NCI-H1436 (cell line): Measurements from ENCODE around the gene TLR1.
"Not testable (repeated sequence)": the region's sequence is repeated elsewhere in the genome, so short reads cannot be mapped to it uniquely, and the experiment has no call there.

ENCODE experiments used
- DNase-seq: peaks from one replicate; lab custom pipeline; 2025; lab: John Stamatoyannopoulos, UW

The TLR1 gene

DNA sequence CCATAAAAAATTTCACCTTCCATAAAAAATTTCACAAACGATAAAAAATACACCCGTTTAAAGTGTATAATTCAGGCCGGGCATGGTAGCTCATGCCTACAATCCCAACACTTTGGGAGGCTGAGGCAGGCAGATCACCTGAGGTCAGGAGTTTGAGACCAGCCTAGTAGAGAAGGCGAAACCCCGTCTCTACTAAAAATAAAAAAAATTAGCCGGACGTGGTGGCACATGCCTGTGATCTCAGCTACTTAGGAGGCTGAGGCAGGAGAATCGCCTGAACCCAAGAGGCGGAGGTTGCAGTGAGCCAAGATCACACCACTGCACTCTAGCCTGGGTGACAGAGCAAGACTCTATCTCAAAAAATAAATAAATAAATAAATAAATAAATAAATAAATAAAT, 1.7 kb upstream of the TLR1 start:
- DNase-seq, result not testable (repeated sequence)

DNA sequence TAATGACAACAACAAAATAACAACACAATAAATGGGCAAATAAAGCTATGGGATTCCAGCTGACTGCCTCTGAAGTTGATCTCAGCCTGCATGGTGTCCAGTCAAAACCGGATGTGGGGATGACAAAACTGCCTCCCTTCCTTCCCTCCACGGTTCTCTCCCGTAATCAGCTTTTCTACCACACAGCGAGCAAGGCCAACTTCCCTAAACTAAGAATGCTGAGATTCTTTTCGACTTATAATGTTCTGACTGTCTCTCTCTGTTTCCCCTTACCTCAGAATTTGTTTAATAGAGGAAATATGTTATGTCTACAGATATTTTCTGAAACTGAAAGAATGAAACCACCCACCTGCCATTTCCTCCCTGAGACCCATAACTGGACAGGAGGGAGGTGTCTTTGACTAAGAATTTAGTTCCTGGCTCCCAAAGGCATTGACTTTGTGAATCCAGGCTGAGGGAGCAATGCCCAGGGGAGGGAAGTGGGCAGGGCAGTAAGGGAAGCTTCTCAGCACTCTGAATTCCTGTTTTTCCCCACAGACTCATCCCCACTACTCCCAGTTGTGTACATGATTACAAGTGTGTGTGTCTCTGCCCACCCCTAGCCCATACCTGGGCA, 1.0 kb upstream of the TLR1 start:
- DNase-seq, result no peak

DNA sequence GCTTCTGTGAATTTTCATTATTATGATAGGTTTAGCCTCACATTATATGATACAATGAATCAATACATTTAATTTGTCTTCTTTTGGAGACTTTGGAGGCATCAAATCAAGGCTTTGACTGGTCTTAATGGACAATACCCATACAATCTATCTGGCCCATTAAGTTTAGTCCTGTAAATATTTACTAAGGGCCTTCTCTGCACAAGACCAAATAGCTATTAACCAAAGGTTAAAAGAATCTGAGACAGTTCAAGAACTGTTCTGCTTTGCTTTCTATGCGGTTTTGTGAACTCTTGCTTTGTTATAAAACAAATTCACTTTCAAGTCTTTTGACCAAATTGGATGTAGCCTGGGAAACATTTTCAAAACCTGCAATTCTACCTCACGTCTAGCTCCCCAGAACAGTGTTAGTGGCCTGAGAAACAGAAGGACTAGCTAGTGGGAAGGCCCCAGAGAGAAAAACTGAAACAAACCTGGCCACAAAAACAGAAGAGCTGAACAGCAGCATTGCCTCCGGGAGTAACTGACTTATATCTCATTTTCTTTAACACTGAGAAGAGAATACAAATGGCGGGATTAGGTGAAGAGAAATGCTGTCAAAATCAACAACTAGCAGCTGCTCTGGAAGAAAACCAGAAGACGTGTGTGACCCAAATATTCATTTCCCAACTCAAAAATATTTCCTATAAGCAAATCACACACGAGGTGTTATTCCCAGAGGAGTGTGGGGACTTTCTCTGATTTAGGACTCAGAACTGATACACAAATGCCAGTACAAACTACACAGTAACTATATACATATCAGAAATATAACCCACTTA, 548 bp downstream of the TLR1 start:
- no peak for DNase-seq

DNA sequence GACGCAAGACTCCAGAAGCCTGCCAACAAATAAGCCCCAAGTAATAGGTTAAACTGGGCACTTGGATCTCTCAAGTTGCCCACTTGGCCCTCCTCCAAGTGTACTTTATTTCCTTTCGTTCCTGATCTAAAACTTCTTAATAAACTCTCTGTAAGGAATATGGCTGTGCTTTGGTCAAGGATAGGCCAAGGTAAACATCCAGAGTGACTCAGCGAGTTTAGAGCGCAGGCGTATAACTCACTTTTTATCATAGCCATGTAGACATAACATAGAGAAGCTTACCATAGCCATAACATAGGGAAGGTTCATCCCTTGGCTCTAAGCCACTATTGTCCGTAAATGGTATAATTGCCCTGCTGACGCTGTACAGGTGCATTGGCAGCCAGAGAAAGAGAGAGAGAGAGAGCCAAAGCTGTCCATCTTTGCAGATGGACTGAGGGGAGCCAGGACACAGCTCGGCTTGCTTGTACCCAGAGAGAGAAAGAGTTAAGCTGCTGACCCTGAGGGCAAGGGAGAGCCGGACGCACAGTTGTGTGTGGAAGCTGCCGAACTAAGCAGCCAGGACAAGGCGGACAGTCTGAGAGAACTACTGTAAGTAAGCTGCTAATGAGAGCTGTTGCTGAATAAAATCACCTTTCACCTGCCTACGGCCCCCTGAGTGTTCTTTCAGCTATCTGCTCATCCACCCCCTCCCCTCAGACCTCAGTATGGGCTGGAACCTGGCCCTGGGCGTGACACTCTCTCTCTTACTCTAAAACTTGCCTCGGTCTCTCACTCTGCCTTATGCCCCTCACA, 1.8 kb downstream of the TLR1 start:
- no peak for DNase-seq

DNA sequence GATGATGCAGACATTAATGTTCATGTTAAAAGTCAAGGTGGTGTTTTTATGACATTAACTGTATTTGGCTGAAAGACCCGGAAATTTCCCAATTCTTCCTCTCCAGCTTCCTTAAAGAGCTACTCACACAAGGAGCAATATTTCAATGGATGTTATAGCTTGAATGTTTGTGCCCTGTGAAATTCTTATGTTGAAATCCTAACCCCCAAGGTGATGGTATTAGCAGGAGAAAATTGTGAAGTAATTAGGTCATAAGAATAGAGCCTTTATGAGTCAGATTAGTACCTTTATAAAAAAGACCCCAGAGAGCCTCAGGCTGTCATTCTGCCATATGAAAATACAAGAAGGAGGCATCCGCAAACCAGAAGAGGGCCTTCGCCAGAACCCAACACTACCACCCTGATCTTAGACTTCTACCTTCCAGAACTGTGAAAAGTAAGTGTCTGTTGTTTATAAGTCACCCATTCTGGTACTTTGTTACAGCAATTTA, 3.6 kb downstream of the TLR1 start:
- no peak for DNase-seq

DNA sequence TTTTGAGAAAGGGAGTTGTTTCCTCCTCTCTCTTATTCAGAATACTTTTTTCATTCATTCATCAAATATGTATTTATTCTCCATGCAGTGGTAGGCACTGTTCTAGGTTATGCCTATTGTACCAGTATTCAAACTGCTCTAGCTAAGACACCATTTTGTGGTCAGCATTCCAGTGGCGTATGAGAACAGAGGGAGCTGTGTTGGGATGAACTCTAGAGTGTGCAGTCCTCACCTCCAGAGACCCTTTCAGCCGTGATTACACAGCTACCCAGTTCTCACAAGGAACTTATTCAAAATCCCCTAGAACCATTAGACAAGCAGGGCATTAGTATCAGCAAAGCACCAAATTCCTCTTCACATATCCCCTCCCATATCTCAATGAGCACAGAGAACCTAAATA, 4.2 kb downstream of the TLR1 start:
- DNase-seq, result no peak

DNA sequence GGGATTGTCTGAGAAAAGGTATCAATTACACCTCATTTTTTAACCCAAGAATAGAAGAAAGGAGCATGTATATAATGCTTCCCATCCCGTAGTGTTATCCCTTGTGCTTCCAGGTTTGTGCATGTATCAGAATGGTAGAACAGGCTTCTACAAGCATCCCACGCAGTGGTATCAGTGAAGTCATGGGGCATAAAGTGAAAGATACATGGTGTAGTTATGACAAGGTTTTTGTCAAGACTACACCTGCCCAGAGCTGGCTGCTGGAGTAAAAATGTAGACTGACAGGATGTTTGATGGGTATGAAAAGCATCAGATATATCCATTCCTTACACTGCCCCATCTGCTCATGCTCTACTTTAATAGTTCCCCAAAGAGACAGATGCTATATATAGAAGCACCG, 9.5 kb downstream of the TLR1 start:
- DNase-seq, result no peak

DNA sequence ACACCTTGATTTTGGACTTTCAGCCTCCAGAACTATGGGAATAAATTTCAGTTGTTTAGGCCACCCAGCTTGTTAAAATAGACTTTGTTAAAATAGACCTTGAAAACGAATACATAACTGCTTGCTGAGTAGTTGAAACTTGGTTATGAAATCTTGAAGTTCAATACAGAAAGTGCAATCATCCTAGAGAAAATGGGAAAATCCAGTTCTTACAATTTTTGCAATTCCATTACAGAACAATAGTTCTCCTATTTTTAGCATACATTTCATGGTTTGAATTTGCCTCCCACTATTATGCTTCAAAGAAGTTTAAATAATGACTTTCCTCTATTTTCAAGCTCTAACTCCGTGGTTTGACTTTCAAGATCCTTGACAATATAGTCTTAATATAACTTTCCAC, 10.5 kb downstream of the TLR1 start:
- no peak for DNase-seq

DNA sequence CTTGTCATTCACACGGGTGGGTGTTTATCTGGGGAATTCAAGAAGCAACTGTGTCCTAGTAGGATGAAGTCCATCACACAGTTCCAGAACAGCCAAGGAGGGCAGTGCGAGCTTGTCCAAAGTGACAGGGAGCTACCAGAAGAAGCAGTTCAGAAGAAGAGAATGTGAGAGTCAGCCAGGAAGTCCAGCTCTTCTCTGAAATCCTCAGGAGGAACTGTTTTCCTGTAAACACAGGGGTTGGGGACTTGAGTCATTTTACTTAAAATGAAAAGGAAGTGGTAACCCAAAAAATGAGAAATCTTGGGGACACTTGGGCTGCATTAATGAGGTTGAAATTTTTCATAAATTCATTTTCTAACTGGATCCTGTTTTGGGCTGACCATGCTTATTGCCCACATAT, 13.6 kb downstream of the TLR1 start:
- no peak for DNase-seq

DNA sequence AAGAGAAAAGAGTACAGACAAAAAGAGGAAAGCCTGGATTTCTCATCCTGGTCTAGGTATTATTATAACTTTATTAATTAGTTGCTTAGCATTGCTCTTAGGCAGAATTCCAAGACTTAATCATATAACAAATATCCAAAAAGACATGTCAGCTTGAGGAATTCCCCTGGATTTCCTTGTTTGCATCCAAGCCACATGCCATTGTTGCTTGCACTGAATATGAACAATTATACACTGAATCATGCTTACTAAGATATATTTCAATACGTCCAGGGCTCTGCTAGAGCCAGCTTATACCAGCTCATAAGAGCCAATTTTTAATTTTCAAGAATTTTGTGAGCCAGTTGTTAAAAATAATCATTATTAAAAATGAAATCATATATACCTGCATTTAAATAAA, 16.3 kb downstream of the TLR1 start:
- DNase-seq, result no peak

DNA sequence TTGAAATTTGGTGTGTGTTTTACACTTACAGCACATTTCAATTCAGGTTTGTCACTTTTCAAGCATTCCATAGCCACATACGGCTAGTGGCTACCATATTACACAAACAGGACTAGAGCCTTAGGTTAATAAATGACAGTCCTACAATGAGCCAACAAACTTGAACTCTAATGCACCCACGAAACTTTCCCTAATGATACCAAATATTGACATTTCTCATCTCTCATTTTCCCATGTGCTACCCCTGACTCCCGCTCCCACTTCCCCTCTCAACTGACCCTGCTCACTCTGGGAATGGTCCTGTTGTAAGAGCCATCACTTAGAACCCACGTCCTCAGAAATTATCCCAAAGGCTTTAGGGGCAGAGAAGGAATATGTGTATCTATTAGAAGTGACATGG, 16.9 kb downstream of the TLR1 start:
- no peak for DNase-seq

DNA sequence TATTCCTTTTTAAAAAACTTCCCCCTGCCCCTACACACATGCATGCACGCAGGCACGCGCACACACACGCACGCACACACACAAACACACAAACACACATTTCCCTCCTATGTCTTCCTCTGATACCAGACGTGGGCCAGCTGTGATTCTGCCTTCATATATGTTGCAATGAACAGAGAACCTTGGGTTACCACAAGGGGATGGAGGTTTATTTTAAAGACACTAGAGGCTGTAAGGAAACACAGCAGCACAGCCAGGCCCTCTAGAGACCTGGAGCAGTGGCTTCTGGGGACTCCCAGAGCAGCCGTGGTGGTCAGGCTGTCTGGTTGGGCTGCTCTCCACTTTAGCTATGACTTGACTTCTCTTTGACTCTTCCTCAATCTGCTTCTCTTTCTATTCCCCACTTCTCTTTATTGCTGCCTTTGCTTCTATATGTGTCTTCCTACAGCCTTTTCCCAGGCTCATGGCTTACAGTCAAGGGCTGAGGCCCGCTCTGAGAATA, 18.6 kb downstream of the TLR1 start:
- DNase-seq, result no peak

DNA sequence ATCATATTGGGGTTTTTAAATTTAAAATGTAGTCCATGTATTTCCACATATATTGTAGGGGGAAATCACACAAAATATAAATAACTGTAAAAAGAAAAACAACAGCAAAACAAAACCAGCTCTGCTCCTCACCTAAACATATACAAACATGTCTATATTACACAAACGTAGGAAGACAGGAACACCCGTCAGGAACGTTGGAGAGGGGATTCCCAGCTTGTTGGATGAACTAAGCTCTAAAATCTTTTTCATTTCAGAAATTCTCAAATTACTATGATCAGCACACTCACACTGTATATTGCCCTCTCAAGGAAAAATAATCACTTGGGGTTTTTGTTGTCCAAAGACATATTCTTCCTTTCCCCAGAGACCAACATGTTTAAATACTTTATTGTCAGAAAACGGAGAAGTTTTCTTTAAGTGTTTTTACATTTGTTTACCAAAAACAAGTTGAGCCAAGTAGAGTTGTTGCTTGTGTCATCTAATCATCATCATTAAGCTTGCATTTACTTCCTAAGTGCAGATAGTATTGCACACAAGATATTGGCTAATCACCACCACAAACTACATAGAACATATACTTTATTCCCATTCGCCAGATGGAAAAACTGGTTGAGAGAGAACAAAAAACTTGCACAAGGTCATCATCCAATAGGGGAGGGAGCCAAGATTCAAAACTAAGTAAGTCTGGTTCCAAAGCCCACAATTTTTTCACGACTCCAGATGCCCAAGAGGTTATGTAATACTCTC, 19.4 kb downstream of the TLR1 start:
- no peak for DNase-seq

DNA sequence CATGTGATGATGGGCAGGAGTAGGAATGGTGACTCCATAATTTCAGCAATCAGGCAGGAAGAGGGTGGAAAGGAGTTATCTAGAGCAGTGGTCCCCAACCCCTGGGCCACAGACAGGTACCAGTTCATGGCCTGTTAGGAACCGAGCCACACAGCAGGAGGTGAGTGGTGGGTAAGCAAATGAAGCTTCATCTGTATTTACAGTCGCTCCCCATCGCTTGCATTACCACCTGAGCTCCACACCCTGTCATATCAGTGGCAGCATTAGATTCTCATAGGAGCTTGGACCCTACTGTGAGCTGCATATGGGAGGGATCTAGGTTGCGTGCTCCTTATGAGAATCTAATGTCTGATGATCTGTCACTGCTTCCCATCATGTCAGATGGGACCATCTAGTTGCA, 20.4 kb downstream of the TLR1 start:
- no peak for DNase-seq

DNA sequence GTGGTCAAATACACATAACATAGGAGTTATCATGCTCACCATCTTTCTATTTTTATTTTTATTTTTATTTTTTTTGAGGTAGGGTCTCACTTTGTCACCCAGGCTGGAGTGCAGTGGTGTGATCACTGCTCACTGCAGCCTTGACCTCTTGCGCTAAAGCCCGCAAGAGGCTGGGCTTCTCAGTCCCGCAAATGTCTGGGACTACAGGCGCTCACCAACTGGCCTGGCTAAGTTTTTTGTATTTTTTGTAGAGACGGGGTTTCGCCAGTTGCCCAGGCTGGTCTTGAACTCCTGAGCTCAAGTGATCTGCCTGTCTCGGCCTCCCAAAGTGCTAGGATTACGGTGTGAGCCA, 21.5 kb downstream of the TLR1 start:
- no peak for DNase-seq

DNA sequence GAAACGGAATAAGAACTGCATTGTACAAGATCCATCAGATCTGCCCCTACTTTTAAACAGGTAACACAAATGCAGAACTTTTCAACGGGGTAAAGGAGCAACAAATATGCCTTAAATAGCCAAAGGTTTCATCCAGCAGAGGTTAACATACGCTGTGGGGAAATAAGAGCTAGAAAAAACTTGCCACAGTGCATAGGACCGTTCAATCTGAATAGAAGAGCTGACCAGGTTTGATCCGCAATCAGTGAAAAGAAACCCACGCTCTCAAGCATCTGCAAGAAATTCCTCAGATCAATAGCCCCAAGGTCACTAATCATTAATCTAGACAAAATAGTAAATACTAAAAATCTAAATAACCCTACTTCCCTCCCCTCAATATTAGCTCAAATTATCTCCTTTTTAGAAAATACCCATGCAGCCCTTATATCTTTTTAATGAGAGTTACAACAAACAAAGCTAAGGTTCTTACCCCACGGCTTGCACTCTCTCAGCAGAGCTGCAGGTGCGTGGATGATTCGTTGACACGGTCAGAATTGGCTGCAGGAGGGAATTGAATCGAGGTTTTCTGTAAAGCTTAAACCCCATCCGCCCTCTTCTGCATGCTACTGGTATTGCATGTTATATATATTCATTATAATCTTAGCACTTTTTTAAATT, 22.0 kb downstream of the TLR1 start, which contains the start of gene TLR10:
Gene TLR10 (minus strand): TSS at position 539 of the 657 bp plus-strand sequence. CDS start 7,400 bp downstream, outside the sequence.
- peak; percentile 51 for DNase-seq

DNA sequence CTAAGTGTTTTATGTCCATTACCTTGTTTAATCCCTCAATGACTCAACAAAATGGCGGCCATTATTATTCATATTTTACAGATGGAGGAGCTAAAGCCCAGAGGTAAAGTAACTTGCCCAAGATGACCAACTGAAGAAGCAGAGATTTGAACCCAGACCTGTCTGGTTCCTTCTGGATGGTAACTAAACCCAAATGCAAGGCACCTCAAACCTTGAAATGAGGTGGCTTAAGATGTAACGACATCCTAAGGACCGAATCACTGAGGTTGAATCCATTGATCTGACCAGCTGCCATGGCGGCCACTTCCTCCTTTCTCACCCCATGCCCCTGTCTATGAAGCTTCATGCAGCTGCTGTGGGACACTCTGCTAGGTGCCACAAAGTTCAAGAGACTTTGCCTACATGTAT, 22.7 kb downstream of the TLR1 start:
- DNase-seq, result no peak

DNA sequence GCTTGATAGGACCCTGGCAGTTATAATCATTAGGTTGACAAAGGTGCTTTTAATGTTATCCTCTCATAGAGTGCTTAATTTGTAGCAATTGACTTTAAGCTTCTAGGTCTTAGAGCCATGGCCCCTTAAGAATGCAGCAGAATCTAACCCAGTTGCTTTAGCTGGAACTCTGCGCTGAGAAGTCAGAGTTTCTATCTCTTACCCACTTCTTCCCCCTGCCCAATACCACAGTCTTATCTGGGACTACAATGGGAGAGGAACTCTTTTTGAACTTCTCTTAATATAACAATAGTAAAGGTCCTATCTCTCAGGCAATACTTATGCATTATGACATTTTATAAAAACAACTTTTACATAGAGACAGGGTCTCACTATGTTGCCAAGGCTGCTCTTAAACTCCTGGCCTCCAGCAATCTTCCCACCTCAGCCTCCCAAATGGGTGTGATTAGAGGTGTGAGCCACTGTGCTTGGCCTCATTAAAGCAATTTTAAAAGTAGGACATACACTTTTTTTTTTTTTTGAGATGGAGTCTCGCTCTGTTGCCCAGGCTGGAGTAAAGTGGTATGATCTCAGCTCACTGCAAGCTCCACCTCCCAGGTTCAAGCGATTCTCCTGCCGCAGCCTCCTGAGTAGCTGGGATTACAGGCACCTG, 23.6 kb downstream of the TLR1 start:
- no peak for DNase-seq

DNA sequence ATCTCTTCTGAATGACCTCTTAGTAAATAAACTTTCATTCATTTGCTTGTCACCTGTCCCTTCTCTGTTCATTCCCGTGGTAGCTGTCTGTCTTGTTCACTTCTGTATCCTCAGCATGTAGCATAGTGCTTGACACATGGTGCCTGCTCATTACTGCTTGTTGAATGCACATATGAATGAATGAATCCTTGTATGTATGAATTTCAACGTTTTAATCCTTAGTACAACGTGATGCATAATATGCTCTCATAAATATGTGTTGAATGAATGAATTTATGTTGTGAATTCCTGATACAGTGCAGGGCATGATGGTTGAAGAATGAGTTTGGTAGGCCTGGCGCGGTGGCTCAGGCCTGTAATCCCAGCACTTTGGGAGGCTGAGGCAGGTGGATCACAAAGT, 24.8 kb downstream of the TLR1 start:
- DNase-seq, result no peak

DNA sequence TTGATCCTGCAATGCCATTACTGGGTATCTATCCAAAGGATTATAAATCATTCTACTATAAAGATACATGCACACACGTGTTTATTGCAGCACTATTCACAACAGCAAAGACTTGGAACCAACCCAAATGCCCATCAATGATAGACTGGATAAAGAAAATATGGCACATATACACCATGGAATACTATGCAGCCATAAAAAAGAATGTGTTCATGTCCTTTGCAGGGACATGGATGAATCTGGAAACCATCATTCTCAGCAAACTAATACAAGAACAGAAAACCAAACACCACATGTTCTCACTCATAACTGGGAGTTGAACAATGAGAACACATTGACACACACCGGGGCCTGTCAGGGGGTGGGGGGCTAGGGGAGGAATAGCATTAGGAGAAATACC, 26.7 kb downstream of the TLR1 start:
- not testable (repeated sequence) for DNase-seq

DNA sequence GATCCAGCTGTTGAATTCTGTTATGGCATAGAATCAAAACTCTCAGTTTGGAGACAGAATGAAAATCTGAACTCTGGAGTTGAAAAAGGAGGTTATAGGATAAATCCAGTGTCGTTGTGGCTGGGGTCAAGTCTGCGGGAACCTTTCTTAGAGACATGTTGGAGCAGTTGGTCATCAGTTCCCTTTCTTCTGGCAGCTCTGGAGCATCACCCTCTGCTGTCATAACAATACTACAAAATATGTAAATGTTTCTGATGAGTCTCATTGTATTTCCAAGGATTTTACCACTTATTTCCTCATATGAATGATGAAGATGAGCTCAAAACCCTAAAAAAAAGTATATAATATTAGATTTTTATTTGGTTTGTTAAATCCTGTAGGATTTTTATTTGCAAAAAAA, 29.3 kb downstream of the TLR1 start:
- DNase-seq, result no peak
